B cell (primary cell): ENCODE data around the gene AOC2. TPM values are rescaled to one million over a fixed set of nuclear protein-coding genes. Genes with fewer than 3 reads are reported as not detected.
"Not testable (repeated sequence)": the region's sequence is repeated elsewhere in the genome, so short reads cannot be mapped to it uniquely, and the experiment has no call there.

Experiments
- ATAC-seq: fragments of 200-7000 bp; cut with Tn5 transposase; one replicate; pipeline ENCODE4 v1.10.0; 2021; ENCODE audit warnings: low read depth, mild to moderate bottlenecking, moderate number of reproducible peaks, moderate library complexity
- CTCF ChIA-PET: fragments of 350-600 bp; sonication (Branson Sonifier 250); formaldehyde crosslinking; loops from one replicate; lab custom pipeline; 2021; ENCODE audit warnings: antibody characterized with exemption, inconsistent platforms; lab: Charles Lee
- POLR2A ChIA-PET: fragments of 350-600 bp; sonication (Branson Sonifier 250); formaldehyde crosslinking; loops from one replicate; lab custom pipeline; 2021; ENCODE audit warnings: antibody characterized with exemption; lab: Charles Lee
- DNase-seq: peaks from one replicate; pipeline ENCODE4 v3.0.0; 2013
- H2AFZ ChIP-seq: 2 replicates; pipeline ENCODE4 v1.6.1; 2012; ENCODE audit warnings: mild to moderate bottlenecking, low read depth, low read length; ENCODE audit not compliant: insufficient read depth, poor library complexity, severe bottlenecking
- H3K27ac ChIP-seq, 2 donors: 1 replicate in 1 of 2; 2 replicates in 1 of 2; pipeline ENCODE4 v1.5.1; 2012 to 2013; ENCODE audit warnings: low read length in 2 of 2, mild to moderate bottlenecking in 2 of 2, moderate library complexity in 1 of 2
- H3K27me3 ChIP-seq, 4 experiments: fragments of 200-600 bp in 1 of 4; sonication (generic) in 1 of 4; replicated peaks in 1 of 4; 1 replicate in 2 of 4; 2 replicates in 2 of 4; pipeline versions ENCODE4 v1.6.1 to v1.7.0; 2013 to 2016; ENCODE audit warnings: low read length in 3 of 4, mild to moderate bottlenecking in 2 of 4, mixed read lengths in 1 of 4, moderate library complexity in 1 of 4; ENCODE audit not compliant: insufficient read depth in 4 of 4, control insufficient read depth in 3 of 4; ENCODE audit errors: control extremely low read depth in 1 of 4
- H3K36me3 ChIP-seq, 2 experiments: replicated peaks in 1 of 2; 1 replicate in 1 of 2; 2 replicates in 1 of 2; pipeline versions ENCODE4 v1.6.1 to v1.7.1; 2013; ENCODE audit warnings: low read length in 1 of 2; ENCODE audit not compliant: insufficient read depth in 2 of 2, control insufficient read depth in 1 of 2; ENCODE audit errors: control extremely low read depth in 1 of 2, extremely low read depth in 1 of 2
- H3K4me1 ChIP-seq, 2 donors: fragments of 200-600 bp in 1 of 2; sonication (generic) in 1 of 2; 1 replicate in 1 of 2; 2 replicates in 1 of 2; pipeline versions ENCODE4 v1.5.1 to v1.6.1; 2013 to 2017; ENCODE audit warnings: low read length in 2 of 2; ENCODE audit not compliant: control insufficient read depth in 2 of 2, insufficient read depth in 2 of 2
- H3K4me2 ChIP-seq: replicated peaks from 2 replicates; pipeline ENCODE3; 2012; ENCODE audit warnings: mild to moderate bottlenecking, low read depth, low read length; ENCODE audit not compliant: poor library complexity, severe bottlenecking
- H3K4me3 ChIP-seq, 5 experiments: fragments of 200-600 bp in 1 of 5; sonication (generic) in 1 of 5; 1 replicate in 3 of 5; 2 replicates in 2 of 5; pipeline versions ENCODE4 v1.5.1 to v1.7.0; 2011 to 2016; ENCODE audit warnings: low read length in 4 of 5, mild to moderate bottlenecking in 4 of 5, low read depth in 2 of 5, control low read depth in 1 of 5, moderate library complexity in 1 of 5; ENCODE audit not compliant: insufficient read depth in 1 of 5; ENCODE audit errors: control extremely low read depth in 1 of 5, extremely low read depth in 1 of 5
- H3K79me2 ChIP-seq: fragments of 200-600 bp; sonication (generic); one replicate; pipeline ENCODE4 v1.6.0; 2016; ENCODE audit warnings: low read length; ENCODE audit not compliant: control insufficient read depth, insufficient read depth
- H3K9ac ChIP-seq: fragments of 200-600 bp; sonication (generic); 2 replicates; pipeline ENCODE4 v1.6.1; 2017; ENCODE audit warnings: mild to moderate bottlenecking, low read length, moderate library complexity
- H3K9me3 ChIP-seq, 3 donors: one replicate each; pipeline versions ENCODE4 v1.6.1 to v1.7.1; 2013; ENCODE audit warnings: low read length in 2 of 3; ENCODE audit not compliant: control insufficient read depth in 2 of 3, insufficient read depth in 1 of 3; ENCODE audit errors: control extremely low read depth in 1 of 3
- H4K20me1 ChIP-seq: 2 replicates; pipeline ENCODE4 v1.6.0; 2012; ENCODE audit warnings: mild to moderate bottlenecking, low read length; ENCODE audit not compliant: insufficient read depth, control insufficient read depth, poor library complexity, severe bottlenecking
- H3K27ac Mint-ChIP-seq: one replicate; pipeline ENCODE4 v1.8.0; 2021; ENCODE audit warnings: mixed read lengths
- H3K27me3 Mint-ChIP-seq: one replicate; pipeline ENCODE4 v1.8.0; 2021; ENCODE audit warnings: mixed read lengths
- H3K4me1 Mint-ChIP-seq: one replicate; pipeline ENCODE4 v1.8.0; 2021; ENCODE audit warnings: mixed read lengths
- H3K4me3 Mint-ChIP-seq: one replicate; pipeline ENCODE4 v1.8.0; 2021; ENCODE audit warnings: mixed read lengths
- H3K9me3 Mint-ChIP-seq: one replicate; pipeline ENCODE4 v1.8.0; 2022; ENCODE audit warnings: mixed read lengths; ENCODE audit not compliant: insufficient read depth
- EZH2 ChIP-seq: IDR thresholded peaks from 2 replicates; pipeline ENCODE4 v1.6.1; 2012; ENCODE audit warnings: borderline replicate concordance, low read depth, mild to moderate bottlenecking, moderate library complexity, low read length; ENCODE audit not compliant: insufficient read depth, poor library complexity, severe bottlenecking
- WGBS: methylation state at CpG from one replicate; pipeline ENCODE4 v1.1.5; 2013; ENCODE audit warnings: missing lambda C conversion rate; ENCODE audit not compliant: insufficient coverage; 5-methylcytosine and 5-hydroxymethylcytosine counted together
- intact Hi-C: fragments of 100-400 bp; cut with micrococcal nuclease; formaldehyde crosslinking; loops from one replicate; pipeline ENCODE4 v1.10.0; 2022
- polyA plus RNA-seq: library from polyadenylated mRNA; depleted of rRNA; stranded (reverse); fragments of >200 nt; gene quantifications from 2 replicates; pipeline ENCODE4 v1.2.3, GENCODE V29; 2012
- total RNA-seq, 2 donors: library from RNA; stranded (reverse); fragments of 120-200 nt in 1 of 2; gene quantifications; 1 replicate in 1 of 2; 2 replicates in 1 of 2; pipeline versions ENCODE4 v1.2.3 to v1.2.4, GENCODE V29; 2013 to 2022
- TF ChIP-seq, protein P1 (sequence below): fragments of 200-600 bp; IDR thresholded peaks from one replicate; pipeline ENCODE4 v1.8.0; 2022; ENCODE audit warnings: antibody characterized with exemption, mild to moderate bottlenecking

The AOC2 gene
- total and polyA plus RNA-seq, 2 donors (not counting 1 experiment from before 2014, with no cell fraction given) = 1.9 to 3.8 TPM

GRCh38 chr17:42882166-42882565 is 37.8 kb downstream of the AOC2 start:
- no peaks in the 10 kb centered on the region for H4K20me1 ChIP-seq
- no peak overlapping the region for H3K4me3 ChIP-seq
- Mint-ChIP-seq H3K4me3 (no peak overlapping the region), H3K27me3 (peaks cover 25% of the 10 kb centered on the region), H3K9me3 (no peaks in the 10 kb centered on the region), H3K27ac (no peak overlapping the region), H3K4me1 (peaks cover 3% of the 10 kb centered on the region)
- H3K27me3 ChIP-seq = peaks cover 0 to 6% (median 0%) of the 10 kb centered on the region in 4 experiments
- intact Hi-C loops = no loop called here
- 92% methylated on average over 8 of the region's 8 CpGs for WGBS
- no peaks in the 10 kb centered on the region for H3K9me3 ChIP-seq
- H2AFZ ChIP-seq = no peak overlapping the region
- ChIA-PET CTCF (no interaction called here), POLR2A (no interaction called here)
- no peak overlapping the region for H3K4me2 ChIP-seq
- H3K9ac ChIP-seq = no peak overlapping the region
- no peak for ATAC-seq
- H3K36me3 ChIP-seq = no peaks in the 10 kb centered on the region
- peaks cover 0 to 6% of the 10 kb centered on the region in 2 donors for H3K4me1 ChIP-seq
- no peak for TF ChIP-seq EZH2
- TF ChIP-seq, protein P1, sequence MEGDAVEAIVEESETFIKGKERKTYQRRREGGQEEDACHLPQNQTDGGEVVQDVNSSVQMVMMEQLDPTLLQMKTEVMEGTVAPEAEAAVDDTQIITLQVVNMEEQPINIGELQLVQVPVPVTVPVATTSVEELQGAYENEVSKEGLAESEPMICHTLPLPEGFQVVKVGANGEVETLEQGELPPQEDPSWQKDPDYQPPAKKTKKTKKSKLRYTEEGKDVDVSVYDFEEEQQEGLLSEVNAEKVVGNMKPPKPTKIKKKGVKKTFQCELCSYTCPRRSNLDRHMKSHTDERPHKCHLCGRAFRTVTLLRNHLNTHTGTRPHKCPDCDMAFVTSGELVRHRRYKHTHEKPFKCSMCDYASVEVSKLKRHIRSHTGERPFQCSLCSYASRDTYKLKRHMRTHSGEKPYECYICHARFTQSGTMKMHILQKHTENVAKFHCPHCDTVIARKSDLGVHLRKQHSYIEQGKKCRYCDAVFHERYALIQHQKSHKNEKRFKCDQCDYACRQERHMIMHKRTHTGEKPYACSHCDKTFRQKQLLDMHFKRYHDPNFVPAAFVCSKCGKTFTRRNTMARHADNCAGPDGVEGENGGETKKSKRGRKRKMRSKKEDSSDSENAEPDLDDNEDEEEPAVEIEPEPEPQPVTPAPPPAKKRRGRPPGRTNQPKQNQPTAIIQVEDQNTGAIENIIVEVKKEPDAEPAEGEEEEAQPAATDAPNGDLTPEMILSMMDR = no peak
- H3K79me2 ChIP-seq = no peaks in the 10 kb centered on the region
- no peak overlapping the region for H3K27ac ChIP-seq
- DNase-seq = no peak

DNA sequence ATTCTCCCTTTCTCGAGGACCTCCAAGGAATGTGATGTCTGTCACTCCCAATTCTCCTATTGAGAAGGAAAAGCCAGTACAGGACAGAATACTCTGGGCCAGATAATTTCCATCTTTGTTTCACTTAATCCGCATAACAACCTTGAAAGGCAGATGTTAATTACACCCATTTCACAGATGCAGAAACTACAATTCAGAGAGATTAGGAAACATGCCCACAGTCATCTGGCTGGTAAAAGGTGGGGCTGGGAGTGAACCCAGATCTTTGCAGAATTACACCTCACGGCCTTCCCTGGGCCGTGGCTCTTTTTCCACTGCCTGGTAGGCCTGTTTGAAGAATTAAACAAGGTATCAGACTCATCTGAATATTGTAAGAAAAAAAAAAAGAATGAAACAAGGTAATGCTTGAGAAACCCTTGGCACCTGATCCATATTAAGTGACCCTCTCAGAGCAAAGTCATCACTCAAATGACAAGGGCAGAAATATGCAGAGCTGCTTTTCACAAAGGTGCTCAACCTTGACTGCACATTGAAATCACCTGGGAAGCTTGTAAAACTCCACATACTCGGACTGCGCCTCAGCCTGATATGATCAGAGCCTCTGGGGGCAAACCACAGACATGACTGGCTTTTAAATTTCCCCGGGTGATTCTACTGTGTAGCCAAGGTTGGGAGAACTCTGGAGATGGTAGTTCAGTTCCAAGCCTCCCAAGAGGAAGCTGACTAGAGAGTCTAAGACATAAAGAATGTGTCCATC is 39.6 kb downstream of the AOC2 start:
- WGBS = 100% methylated on average over 3 of the region's 7 CpGs
- POLR2A ChIA-PET = no interaction called here
- Histone ChIP-seq H4K20me1 (no peaks in the 10 kb centered on the region), H3K9me3 (no peaks in the 10 kb centered on the region), H2AFZ (no peak overlapping the region), H3K9ac (no peak overlapping the region), H3K36me3 (no peaks in the 10 kb centered on the region), H3K4me2 (no peak overlapping the region), H3K27ac (no peak overlapping the region), H3K27me3 (no peaks in the 10 kb centered on the region), H3K4me3 (no peak overlapping the region), H3K79me2 (no peaks in the 10 kb centered on the region), H3K4me1 (peaks cover 0 to 6% of the 10 kb centered on the region in 2 donors)
- H3K4me3 Mint-ChIP-seq = no peak overlapping the region
- H3K27me3 Mint-ChIP-seq = peaks cover 10% of the 10 kb centered on the region
- no peaks in the 10 kb centered on the region for H3K9me3 Mint-ChIP-seq
- no peak for TF ChIP-seq EZH2
- TF ChIP-seq, protein P1 = no peak
- DNase-seq (no peak), ATAC-seq (no peak)
- intact Hi-C loops = no loop called here
- no peak overlapping the region for H3K27ac Mint-ChIP-seq
- H3K4me1 Mint-ChIP-seq = peaks cover 3% of the 10 kb centered on the region
- CTCF ChIA-PET = interaction anchor here (0.6 kb wide), 1 partner anchor 43 kb away, joined by 3 read pairs; no protein-coding TSS in a partner anchor

- H3K27me3 ChIP-seq, H3K4me1 ChIP-seq, H3K4me1 Mint-ChIP-seq, H3K9me3 Mint-ChIP-seq, DNase-seq, CTCF ChIA-PET, H3K36me3 ChIP-seq, H2AFZ ChIP-seq, H4K20me1 ChIP-seq, H3K79me2 ChIP-seq, intact Hi-C loops, POLR2A ChIA-PET, H3K4me3 Mint-ChIP-seq, H3K9ac ChIP-seq, ATAC-seq, H3K9me3 ChIP-seq, H3K4me2 ChIP-seq, H3K27ac Mint-ChIP-seq, H3K4me3 ChIP-seq, H3K27ac ChIP-seq: not testable (repeated sequence)
- peaks cover 10% of the 10 kb centered on the region for H3K27me3 Mint-ChIP-seq
- WGBS = 92% methylated on average over 1 of the region's 3 CpGs
These were observed 41.4 kb downstream of the AOC2 start for GRCh38 chr17:42885806-42886205.
